K562 (cell line): ENCODE data around the gene FBL. TPM values are rescaled to one million over a fixed set of nuclear protein-coding genes. Genes with fewer than 3 reads are reported as not detected.

Source experiments
- ATAC-seq: fragments of 200-7000 bp; cut with Tn5 transposase; 3 replicates; pipeline ENCODE4 v1.9.1; 2020; ENCODE audit warnings: moderate library complexity
- BruUV-seq: library from RNA; stranded (reverse); fragments of 400-500 nt; replicated peaks from 2 replicates; lab custom pipeline; 2021; lab: Mats Ljungman, UMichigan
- CTCF ChIA-PET: fragments of 300-600 bp; formaldehyde crosslinking; extraction: SDS; loops from one replicate; lab custom pipeline; 2021; ENCODE audit warnings: low intra/inter-chr PET ratio; lab: Yijun Ruan, JAX
- POLR2A ChIA-PET: fragments of 300-600, 350-650 bp; sonication (Branson Sonifier 250); formaldehyde crosslinking; extraction: SDS; loops from one replicate; lab custom pipeline; 2021; ENCODE audit warnings: antibody characterized with exemption, inconsistent platforms; lab: Yijun Ruan, JAX
- DNase-seq, 4 experiments: peaks; one replicate each; pipeline versions ENCODE4 v3.0.0 to v3.0.0-alpha.2; 2011 to 2018; ENCODE audit warnings: low spot score in 3 of 4, mixed read lengths in 3 of 4; ENCODE audit errors: extremely low read depth in 1 of 4
- FAIRE-seq: peaks from 2 replicates; lab custom pipeline; 2011; peaks lifted over from hg19 to GRCh38; lab: Jason Lieb, UNC
- H2AFZ ChIP-seq: 2 replicates; pipeline ENCODE4 v1.6.0; 2011; ENCODE audit warnings: low read depth, low read length, control low read depth, inconsistent platforms
- H3K27ac ChIP-seq: fragments of 200-600 bp; 3 replicates; pipeline ENCODE4 v1.8.0; 2011; ENCODE audit warnings: low read depth, mild to moderate bottlenecking, control low read depth, inconsistent platforms, low read length, moderate library complexity, mixed read lengths; ENCODE audit errors: extremely low read depth
- H3K27me3 ChIP-seq, 2 experiments: fragments of 300-600 bp in 1 of 2; 2 replicates in 1 of 2; 3 replicates in 1 of 2; pipeline versions ENCODE4 v1.6.0 to v1.8.0; 2011; ENCODE audit warnings: inconsistent platforms in 2 of 2, low read length in 2 of 2, mild to moderate bottlenecking in 1 of 2, mixed read lengths in 1 of 2, moderate library complexity in 1 of 2; ENCODE audit not compliant: control insufficient read depth in 2 of 2, insufficient read depth in 2 of 2
- H3K36me3 ChIP-seq: fragments of 300-600 bp; 3 replicates; pipeline ENCODE4 v1.8.0; 2011; ENCODE audit warnings: mild to moderate bottlenecking, low read length, inconsistent platforms; ENCODE audit not compliant: control insufficient read depth, insufficient read depth
- H3K4me1 ChIP-seq, 2 experiments: fragments of 200-600 bp in 1 of 2; replicated peaks in 1 of 2; 2 replicates in 1 of 2; 3 replicates in 1 of 2; pipeline versions ENCODE4 v1.5.1 to v1.8.0; 2011; ENCODE audit warnings: inconsistent platforms in 2 of 2, low read length in 2 of 2, mild to moderate bottlenecking in 1 of 2, mixed read lengths in 1 of 2, moderate library complexity in 1 of 2; ENCODE audit not compliant: control insufficient read depth in 2 of 2, insufficient read depth in 2 of 2
- H3K4me2 ChIP-seq: 2 replicates; pipeline ENCODE4 v1.6.1; 2011; ENCODE audit warnings: low read length, control low read depth, inconsistent platforms, mixed read lengths; ENCODE audit not compliant: insufficient read depth
- H3K4me3 ChIP-seq: fragments of 200-600 bp; sonication (generic), shearing (Covaris generic); 2 replicates; pipeline ENCODE4 v1.5.1; 2016; ENCODE audit warnings: control low read depth, inconsistent platforms
- H3K79me2 ChIP-seq: fragments of 200-600 bp; 3 replicates; pipeline ENCODE4 v1.8.0; 2011; ENCODE audit warnings: low read length, inconsistent platforms; ENCODE audit not compliant: control insufficient read depth, insufficient read depth
- H3K9ac ChIP-seq, 2 experiments: 2 replicates each; pipeline versions ENCODE4 v1.6.0 to v1.6.1; 2011; ENCODE audit warnings: low read depth in 2 of 2, low read length in 2 of 2, control low read depth in 1 of 2, inconsistent platforms in 1 of 2, mild to moderate bottlenecking in 1 of 2, mixed read lengths in 1 of 2; ENCODE audit not compliant: insufficient read depth in 1 of 2
- H3K9me1 ChIP-seq: one replicate; pipeline ENCODE4 v1.6.0; 2011; ENCODE audit warnings: inconsistent platforms, mild to moderate bottlenecking, low read length, moderate library complexity; ENCODE audit not compliant: control insufficient read depth, insufficient read depth
- H3K9me3 ChIP-seq: replicated peaks from 2 replicates; pipeline ENCODE4 v1.5.1; 2011; ENCODE audit warnings: low read depth, low read length, inconsistent platforms; ENCODE audit not compliant: control insufficient read depth, insufficient read depth
- H4K20me1 ChIP-seq: replicated peaks from 2 replicates; pipeline ENCODE4 v1.6.1; 2011; ENCODE audit warnings: low read length, inconsistent platforms, mixed read lengths; ENCODE audit not compliant: control insufficient read depth, insufficient read depth
- CHD1 ChIP-seq: fragments of 200-600 bp; sonication (generic); IDR thresholded peaks from one replicate; pipeline ENCODE4 v1.6.1; 2012; ENCODE audit warnings: mild to moderate bottlenecking, moderate library complexity, low read length, inconsistent platforms
- CTCF ChIP-seq, 3 experiments: IDR thresholded peaks in 2 of 3; conservative IDR thresholded peaks in 1 of 3; 2 replicates each; pipeline ENCODE4 v1.5.1; 2011 to 2012; ENCODE audit warnings: low read length in 3 of 3, mild to moderate bottlenecking in 3 of 3, control low read depth in 2 of 3, improper control_type of control experiment in 1 of 3, inconsistent platforms in 1 of 3, low read depth in 1 of 3, mixed read lengths in 1 of 3, moderate library complexity in 1 of 3; ENCODE audit not compliant: insufficient read depth in 2 of 3
- E2F3 ChIP-seq: fragments of 250-450 bp; sonication (Bioruptor Pico); IDR thresholded peaks from 2 replicates; pipeline ENCODE4 v1.4.0; 2020; ENCODE audit warnings: mild to moderate bottlenecking
- ETS1 ChIP-seq: conservative IDR thresholded peaks from 2 replicates; pipeline ENCODE4 v1.6.1; 2011; ENCODE audit warnings: low read depth, mild to moderate bottlenecking, low read length; ENCODE audit not compliant: control insufficient read depth
- EWSR1 ChIP-seq: fragments of 450-650 bp; IDR thresholded peaks from 2 replicates; pipeline ENCODE4 v1.6.1; 2018; ENCODE audit warnings: borderline replicate concordance, mild to moderate bottlenecking, low read depth, moderate library complexity; ENCODE audit not compliant: partially characterized antibody
- KAT7 ChIP-seq: sonication (generic); formaldehyde crosslinking; IDR thresholded peaks from 2 replicates; pipeline ENCODE4 v1.8.0; 2022; ENCODE audit warnings: missing genetic modification reagents, mild to moderate bottlenecking, borderline replicate concordance
- KDM1A ChIP-seq, 2 experiments: fragments of 450-650 bp; IDR thresholded peaks; 2 replicates each; pipeline ENCODE4 v1.6.1; 2016; ENCODE audit warnings: mild to moderate bottlenecking in 2 of 2
- KLF1 ChIP-seq: fragments of 450-650 bp; IDR thresholded peaks from 2 replicates; pipeline ENCODE4 v1.6.1; 2016; ENCODE audit warnings: missing genetic modification characterization, missing compliant biosample characterization
- L3MBTL2 ChIP-seq: fragments of 450-650 bp; IDR thresholded peaks from 2 replicates; pipeline ENCODE4 v1.6.1; 2016; ENCODE audit warnings: mild to moderate bottlenecking, moderate library complexity
- LCOR ChIP-seq: sonication (generic); formaldehyde crosslinking; IDR thresholded peaks from 2 replicates; pipeline ENCODE4 v1.8.0; 2022; ENCODE audit warnings: mild to moderate bottlenecking, missing genetic modification reagents
- MTA1 ChIP-seq: fragments of 450-650 bp; IDR thresholded peaks from 2 replicates; pipeline ENCODE4 v1.6.1; 2017; ENCODE audit warnings: borderline replicate concordance
- MXI1 ChIP-seq: IDR thresholded peaks from 2 replicates; pipeline ENCODE4 v1.6.1; 2011; ENCODE audit warnings: low read depth, mild to moderate bottlenecking, improper control_type of control experiment, low read length
- NBN ChIP-seq: fragments of 450-650 bp; IDR thresholded peaks from 2 replicates; pipeline ENCODE4 v1.6.1; 2016; ENCODE audit warnings: low read depth, mild to moderate bottlenecking
- SREBF1 ChIP-seq: fragments of 150-350 bp; IDR thresholded peaks from 2 replicates; pipeline ENCODE4 v1.6.1; 2014; ENCODE audit warnings: antibody characterized with exemption, low read depth, low read length, borderline replicate concordance
- UBTF ChIP-seq, 2 experiments: IDR thresholded peaks; 2 replicates each; pipeline ENCODE4 v1.6.1; 2012; ENCODE audit warnings: improper control_type of control experiment in 2 of 2, low read depth in 2 of 2, low read length in 2 of 2, borderline replicate concordance in 1 of 2
- ZNF561 ChIP-seq: fragments of 450-650 bp; formaldehyde crosslinking; conservative IDR thresholded peaks from 2 replicates; pipeline ENCODE4 v1.4.0; 2020; ENCODE audit warnings: mild to moderate bottlenecking, moderate library complexity
- ZNF764 ChIP-seq: fragments of 250-450 bp; sonication (Bioruptor Pico); IDR thresholded peaks from 2 replicates; pipeline ENCODE4 v1.4.0; 2020; ENCODE audit warnings: low read depth, mild to moderate bottlenecking, moderate library complexity
- WGBS: fragments of 100-300 bp; shearing (Covaris generic); methylation state at CpG from one replicate; pipeline ENCODE4 v1.1.6; 2016; ENCODE audit warnings: low coverage, mixed read lengths; ENCODE audit not compliant: insufficient coverage; ENCODE audit errors: missing lambda C conversion rate; 5-methylcytosine and 5-hydroxymethylcytosine counted together
- in situ Hi-C: fragments of 300-500 bp; cut with MboI; formaldehyde crosslinking; loops from 4 replicates; pipeline ENCODE4 v1.15.0; 2018; ENCODE audit warnings: inconsistent platforms, mixed read lengths
- intact Hi-C: fragments of 100-400 bp; cut with micrococcal nuclease; formaldehyde crosslinking; loops from 2 replicates; pipeline ENCODE4 v1.14.2; 2022
- polyA plus RNA-seq, 8 experiments: library from polyadenylated mRNA; depleted of rRNA in 4 of 8; stranded (reverse) in 5 of 8; unstranded in 3 of 8; fragments of >200 nt; fragmentation: Nextera tagmentation in 2 of 8; fragmentation: Illumina TruSeq in 1 of 8; extraction: Ambion mirVana in 2 of 8; extraction: Trizol in 1 of 8; gene quantifications; 2 replicates each; pipeline versions ENCODE4 v1.2.1 to v1.2.3, GENCODE V29; 2011 to 2014; ENCODE audit warnings: inconsistent platforms in 1 of 8, missing spikeins in 1 of 8
- total RNA-seq, 7 experiments: library from RNA; depleted of rRNA in 6 of 7; stranded (reverse); fragments of >200 nt in 6 of 7; fragmentation: Illumina TruSeq in 2 of 7; extraction: Trizol in 2 of 7; gene quantifications; 2 replicates each; pipeline versions ENCODE4 v1.2.1 to v1.2.3, GENCODE V29; 2011 to 2021; ENCODE audit warnings: low replicate concordance in 1 of 7

FBL gene
- total and polyA plus RNA-seq, 9 of the 15 experiments (the other 6 are each of a cell fraction or from before 2014, with no cell fraction given) = 201 to 1,696 (median 696) TPM

GRCh38 chr19:39845584-39845932, 621 bp downstream of the FBL start:
- H3K9me1 ChIP-seq = no peaks in the 10 kb centered on the region
- TSS peak; percentile 61 for BruUV-seq
- H3K9me3 ChIP-seq = no peaks in the 10 kb centered on the region
- H3K4me3 ChIP-seq = peak overlapping the region; percentile 86
- H3K36me3 ChIP-seq = peaks cover 28% of the 10 kb centered on the region; the same call in 2 of the 3 replicates
- H4K20me1 ChIP-seq = peaks cover 37% of the 10 kb centered on the region
- DNase-seq (peak; percentile 60 to 69 (median 67)), ATAC-seq (peak; percentile 60), FAIRE-seq (no peak)
- under 1% methylated on average over 17 of the region's 17 CpGs for WGBS
- no peaks in the 10 kb centered on the region for H3K27me3 ChIP-seq
- peaks cover 26 to 47% of the 10 kb centered on the region in 2 experiments; a peak in 4 of 5 replicates for H3K4me1 ChIP-seq
- H3K9ac ChIP-seq = peak overlapping the region; percentile 93 to 96
- in situ Hi-C loops (no loop called here), intact Hi-C loops (no loop called here)
- peak overlapping the region; percentile 67 for H2AFZ ChIP-seq
- peaks cover 59% of the 10 kb centered on the region for H3K79me2 ChIP-seq
- H3K27ac ChIP-seq = peak overlapping the region; percentile 79
- POLR2A ChIA-PET = interaction anchor here (0.6 to 2.6 kb wide), 5 partner anchors 12 to 329 kb away, joined by 3 to 17 read pairs (median 3); partner anchors contain the start of gene DYRK1B
- H3K4me2 ChIP-seq = peak overlapping the region; percentile 96
- CTCF ChIA-PET = interaction anchor here (0.6 to 0.7 kb wide), 2 partner anchors 52 to 294 kb away, joined by 3 read pairs; no protein-coding TSS in a partner anchor
- TF ChIP-seq NBN (peak; percentile 53; the same call in 1 of the 2 replicates), CHD1 (peak; percentile 66), L3MBTL2 (peak; percentile 48), MTA1 (no peak), E2F3 (CRISPR knock-in tag) (peak; percentile 92), KDM1A (IDR thresholded peaks at IDR 0.05) (peak in 1 of 2 experiments; percentile 5; a peak in 1 of 4 replicates), KLF1 (tag) (peak; percentile 56; the same call in 1 of the 2 replicates), CTCF (IDR thresholded peaks at IDR 0.05 in 2 of 3, conservative IDR thresholded peaks at IDR 0.05 in 1 of 3; ENCODE audit: insufficient read depth in 2 of 3, low read depth in 1 of 3, low read length in 3 of 3) (peak in 2 of 3 experiments; percentile 39 to 40; a peak in 5 of 6 replicates), UBTF (IDR thresholded peaks at IDR 0.05; ENCODE audit: borderline replicate concordance in 1 of 2, low read depth in 2 of 2, low read length in 2 of 2) (0 out of 4 replicates have a peak, but pooled peaks of 1 of the 2 experiments have one; percentile 43), ZNF764 (no peak), ETS1 (peak; percentile 59; the same call in 1 of the 2 replicates), ZNF561 (CRISPR knock-in tag) (no peak), LCOR (CRISPR knock-in tag) (0 out of 2 replicates have a peak, but pooled peaks have one; percentile 31), KAT7 (CRISPR knock-in tag) (peak; percentile 65; the same call in 1 of the 2 replicates), SREBF1 (no peak), MXI1 (0 out of 2 replicates have a peak, but pooled peaks have one; percentile 23), EWSR1 (no peak)
